Omental fat pad (tissue), 4 donors: ENCODE results near the gene DNAJC18. TPM values are rescaled to one million over a fixed set of nuclear protein-coding genes. Genes with fewer than 3 reads are reported as not detected.

ENCODE experiments used
- ATAC-seq: fragments of 150-250 bp; one replicate; pipeline ENCODE4 v1.9.1; 2016; ENCODE audit warnings: mild to moderate bottlenecking, moderate library complexity; ENCODE audit not compliant: low FRiP score
- DNase-seq: peaks from one replicate; pipeline ENCODE4 v3.0.0-alpha.2; 2019; ENCODE audit warnings: low spot score
- small RNA-seq: library from RNA; depleted of rRNA; stranded (forward); fragments of <200 nt; gene quantifications from one replicate; pipeline ENCODE3, GENCODE V24; 2016
- total RNA-seq, 4 donors: library from RNA; depleted of rRNA; stranded (reverse); fragments of >200 nt; gene quantifications; one replicate each; pipeline ENCODE4 v1.1.0, GENCODE V29; 2016
- TF ChIP-seq, protein P1 (sequence below), 3 donors: fragments of 450-650 bp; IDR thresholded peaks; one replicate each; pipeline ENCODE4 v1.5.1; 2016 to 2017; ENCODE audit warnings: antibody characterized with exemption in 3 of 3, mild to moderate bottlenecking in 3 of 3, moderate library complexity in 2 of 3

DNAJC18 gene
- total RNA-seq, 4 donors from 2014 or later = 6.1 to 7.4 (median 6.5) TPM

DNA sequence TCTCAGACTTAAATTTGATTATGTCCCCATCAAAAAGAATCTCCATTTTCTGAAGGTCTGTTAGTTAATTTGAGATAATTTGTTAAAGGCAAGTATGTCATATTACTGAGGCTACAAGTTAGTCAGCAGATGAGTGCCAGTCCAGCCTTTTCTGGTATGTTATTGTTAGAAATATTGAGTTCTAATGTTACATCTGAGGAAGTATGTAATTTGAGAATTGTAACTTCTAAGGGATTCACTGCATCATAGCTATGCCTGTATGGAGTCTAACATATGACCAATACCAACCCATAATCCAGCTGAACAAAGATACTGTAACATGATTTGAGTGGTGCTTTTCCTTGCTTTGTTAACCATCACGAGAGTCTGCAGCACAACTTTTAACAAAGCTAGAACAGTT lies 70.1 kb downstream of the DNAJC18 start:
- ATAC-seq (no peak), DNase-seq (no peak)
- TF ChIP-seq, protein P1, sequence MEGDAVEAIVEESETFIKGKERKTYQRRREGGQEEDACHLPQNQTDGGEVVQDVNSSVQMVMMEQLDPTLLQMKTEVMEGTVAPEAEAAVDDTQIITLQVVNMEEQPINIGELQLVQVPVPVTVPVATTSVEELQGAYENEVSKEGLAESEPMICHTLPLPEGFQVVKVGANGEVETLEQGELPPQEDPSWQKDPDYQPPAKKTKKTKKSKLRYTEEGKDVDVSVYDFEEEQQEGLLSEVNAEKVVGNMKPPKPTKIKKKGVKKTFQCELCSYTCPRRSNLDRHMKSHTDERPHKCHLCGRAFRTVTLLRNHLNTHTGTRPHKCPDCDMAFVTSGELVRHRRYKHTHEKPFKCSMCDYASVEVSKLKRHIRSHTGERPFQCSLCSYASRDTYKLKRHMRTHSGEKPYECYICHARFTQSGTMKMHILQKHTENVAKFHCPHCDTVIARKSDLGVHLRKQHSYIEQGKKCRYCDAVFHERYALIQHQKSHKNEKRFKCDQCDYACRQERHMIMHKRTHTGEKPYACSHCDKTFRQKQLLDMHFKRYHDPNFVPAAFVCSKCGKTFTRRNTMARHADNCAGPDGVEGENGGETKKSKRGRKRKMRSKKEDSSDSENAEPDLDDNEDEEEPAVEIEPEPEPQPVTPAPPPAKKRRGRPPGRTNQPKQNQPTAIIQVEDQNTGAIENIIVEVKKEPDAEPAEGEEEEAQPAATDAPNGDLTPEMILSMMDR (IDR thresholded peaks at IDR 0.05) = no peak

DNA sequence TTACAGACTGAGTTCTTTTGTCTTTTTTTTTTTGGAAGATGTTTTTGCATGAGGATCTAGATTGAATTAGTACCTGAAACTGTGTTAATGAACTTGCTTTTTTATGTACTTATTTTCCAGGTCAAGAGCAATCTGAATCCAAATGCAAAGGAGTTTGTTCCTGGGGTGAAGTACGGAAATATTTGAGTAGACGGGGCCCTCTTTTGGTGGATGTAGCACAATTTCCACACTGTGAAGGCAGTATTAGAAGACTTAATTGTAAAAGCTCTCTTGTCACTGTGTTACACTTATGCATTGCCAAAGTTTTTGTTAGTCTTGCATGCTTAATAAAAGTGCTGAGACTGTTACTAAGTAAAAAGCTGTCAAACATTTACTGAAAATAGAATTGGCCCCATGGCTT lies 70.7 kb downstream of the DNAJC18 start:
- ATAC-seq (no peak), DNase-seq (no peak)
- TF ChIP-seq, protein P1 (IDR thresholded peaks at IDR 0.05) = no peak

DNA sequence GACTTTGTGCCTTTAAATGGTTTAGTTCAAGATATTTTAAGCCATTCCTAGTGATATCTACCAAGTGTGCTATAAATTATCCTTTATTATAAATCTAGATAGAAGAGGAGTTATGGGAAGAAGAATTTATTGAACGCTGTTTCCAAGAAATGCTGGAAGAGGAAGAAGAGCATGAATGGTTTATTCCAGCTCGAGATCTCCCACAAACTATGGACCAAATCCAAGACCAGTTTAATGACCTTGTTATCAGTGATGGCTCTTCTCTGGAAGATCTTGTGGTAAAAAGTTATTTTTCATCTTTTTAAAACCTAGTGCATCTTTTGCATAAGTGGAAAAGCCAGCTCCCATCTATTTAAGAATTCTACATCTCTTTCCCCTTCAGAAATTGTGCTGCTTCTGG lies 74.9 kb downstream of the DNAJC18 start:
- ATAC-seq (no peak), DNase-seq (no peak)
- TF ChIP-seq, protein P1 (IDR thresholded peaks at IDR 0.05) = no peak

DNA sequence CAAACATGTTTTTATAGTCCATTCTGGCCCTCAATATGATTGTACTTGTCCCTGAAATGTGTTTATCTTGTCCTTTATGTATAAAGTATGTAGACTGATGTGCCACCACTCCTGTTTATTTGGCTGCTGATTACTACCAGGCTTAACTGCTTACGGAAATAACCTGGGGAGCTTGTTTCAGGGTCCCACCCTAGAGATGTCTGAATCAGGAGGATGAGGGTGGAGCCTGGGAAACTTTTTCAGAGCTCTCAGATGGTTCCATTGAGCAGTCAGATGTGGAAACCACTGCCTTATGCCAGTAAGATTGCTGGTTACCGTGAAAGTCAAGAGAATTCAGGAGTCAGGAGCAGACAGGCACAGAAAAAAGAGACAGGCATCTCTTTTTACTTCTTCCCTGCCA lies 75.4 kb downstream of the DNAJC18 start:
- no peak for ATAC-seq
- TF ChIP-seq, protein P1 (IDR thresholded peaks at IDR 0.05) = no peak
- DNase-seq = no peak

DNA sequence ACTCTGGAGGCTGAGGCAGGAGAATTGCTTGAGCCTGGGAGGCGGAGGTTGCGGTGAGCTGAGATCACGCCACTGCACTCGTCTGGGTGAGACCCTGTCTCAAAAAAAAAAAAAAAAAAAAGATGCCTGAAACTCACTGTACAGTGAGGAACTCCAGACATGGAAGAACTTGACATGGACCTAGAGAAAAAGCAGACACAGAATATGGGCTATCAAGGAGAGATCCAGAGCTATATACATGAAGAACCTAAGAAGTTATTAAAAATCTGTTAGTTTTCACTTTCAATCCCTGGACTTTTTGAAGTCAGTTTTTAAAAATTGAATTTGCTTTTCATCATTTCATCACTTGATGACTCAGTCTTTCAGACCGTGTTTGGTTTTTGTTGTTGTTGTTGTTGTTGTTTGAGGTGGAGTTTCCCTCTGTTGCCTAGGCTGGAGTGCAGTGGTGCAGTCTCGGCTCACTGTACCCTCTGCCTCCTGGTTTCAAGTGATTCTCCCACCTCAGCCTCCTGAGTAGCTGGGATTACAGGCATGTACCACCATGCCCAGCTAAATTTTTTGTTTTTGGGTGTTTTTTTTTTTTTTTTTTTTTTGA lies 77.4 kb downstream of the DNAJC18 start:
- no peak for DNase-seq
- TF ChIP-seq, protein P1 (IDR thresholded peaks at IDR 0.05) = no peak
- no peak for ATAC-seq

DNA sequence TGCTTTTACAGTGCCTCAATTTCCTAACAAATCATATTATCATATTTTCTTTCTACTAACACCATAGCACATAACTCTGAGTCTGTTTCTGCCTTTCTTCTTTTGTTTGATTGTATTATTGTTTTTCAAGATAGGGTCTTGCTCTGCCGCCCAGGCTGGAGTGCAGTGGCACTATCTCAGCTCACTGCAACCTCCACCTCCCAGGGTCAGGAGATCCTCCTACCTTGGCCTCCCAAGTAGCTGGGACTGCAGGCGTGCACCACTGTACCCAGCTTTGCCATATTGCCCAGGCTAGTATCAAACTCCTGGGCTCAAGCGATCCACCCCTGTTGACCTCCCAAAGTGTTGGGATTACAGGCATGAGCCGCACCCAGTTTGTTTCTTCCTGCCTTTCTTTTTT lies 78.9 kb downstream of the DNAJC18 start:
- TF ChIP-seq, protein P1 (IDR thresholded peaks at IDR 0.05) = no peak
- DNase-seq (no peak), ATAC-seq (no peak)

Small RNAs within 50 kb of the gene (small RNA-seq; reads per million reads assigned to genes)
- gene RNU5B-4P = not detected

Other genes starting within 250 kb of the DNAJC18 start
- gene SIL1, start 241.2 kb downstream of the DNAJC18 start, total RNA-seq = 10 to 100 TPM; 34.7 to 66.0 (median 38.9) TPM
- 100 to 1,000 TPM; 155 to 222 (median 211) TPM for gene MATR3, start 145.8 kb downstream of the DNAJC18 start, total RNA-seq
- 100 to 1,000 TPM in 2 of 4 donors, 10 to 100 TPM in 2; 73.1 to 113 (median 103) TPM for gene PAIP2, start 97.7 kb downstream of the DNAJC18 start, total RNA-seq
- gene SLC23A1, start 56.2 kb downstream of the DNAJC18 start, total RNA-seq = not detected
- 1 to 10 TPM; 1.1 to 7.0 (median 2.9) TPM for gene MZB1, start 49.6 kb downstream of the DNAJC18 start, total RNA-seq
- gene PROB1, start 44.4 kb downstream of the DNAJC18 start, total RNA-seq = 1 to 10 TPM in 2 of 4 donors, under 1 TPM in 2; 0.46 to 2.0 (median 1.2) TPM
- 1 to 10 TPM; 1.8 to 3.3 (median 2.0) TPM for gene SPATA24, start 35.4 kb downstream of the DNAJC18 start, total RNA-seq
- gene ECSCR, start 23.2 kb upstream of the DNAJC18 start, total RNA-seq = 10 to 100 TPM; 17.9 to 57.4 (median 35.9) TPM
- not detected for gene SMIM33, start 31.5 kb upstream of the DNAJC18 start, total RNA-seq
- 10 to 100 TPM; 32.8 to 93.3 (median 48.7) TPM for gene STING1, start 43.2 kb upstream of the DNAJC18 start, total RNA-seq
- 10 to 100 TPM; 50.4 to 76.9 (median 70.4) TPM for gene UBE2D2, start 121.8 kb upstream of the DNAJC18 start, total RNA-seq
- 10 to 100 TPM; 14.9 to 27.3 (median 25.0) TPM for gene CXXC5, start 208.8 kb upstream of the DNAJC18 start, total RNA-seq